ENCODE data around the gene TBX20. TPM values are rescaled to one million over a fixed set of nuclear protein-coding genes. Genes with fewer than 3 reads are reported as not detected.

The TBX20 gene
- total RNA-seq, 4 donors from 2014 or later: not detected

GRCh38 chr7:35258125-35258867, 4.4 kb upstream of the TBX20 start:
- H3K36me3 ChIP-seq: no peaks in the 10 kb centered on the region
- H3K4me1 ChIP-seq: peaks cover 48% of the 10 kb centered on the region
- no peak for DNase-seq (ENCODE audit: low spot score in 2 of 2)
- 23% methylated on average over 13 of the region's 50 CpGs for WGBS
- no peaks in the 10 kb centered on the region for H3K9me3 ChIP-seq
- peaks cover 99% of the 10 kb centered on the region for H3K27me3 ChIP-seq
- no peak overlapping the region for H3K27ac ChIP-seq
- TF ChIP-seq EP300 (IDR thresholded peaks at IDR 0.05) (no peak), POLR2AphosphoS5 (IDR thresholded peaks at IDR 0.05) (no peak), POLR2A (IDR thresholded peaks at IDR 0.05) (no peak), CTCF (IDR thresholded peaks at IDR 0.05) (no peak)
- H3K4me3 ChIP-seq: no peak overlapping the region

- Histone ChIP-seq H3K4me1 (peaks cover 50% of the 10 kb centered on the region), H3K27ac (no peak overlapping the region), H3K27me3 (peaks cover 99% of the 10 kb centered on the region), H3K36me3 (no peaks in the 10 kb centered on the region), H3K9me3 (no peaks in the 10 kb centered on the region), H3K4me3 (no peak overlapping the region)
- WGBS: 2% methylated on average over 27 of the region's 69 CpGs
- no peak for TF ChIP-seq POLR2AphosphoS5 (IDR thresholded peaks at IDR 0.05)
- TF ChIP-seq POLR2A (IDR thresholded peaks at IDR 0.05): no peak
- TF ChIP-seq EP300 (IDR thresholded peaks at IDR 0.05): no peak
- TF ChIP-seq CTCF (IDR thresholded peaks at IDR 0.05): no peak
- DNase-seq (ENCODE audit: low spot score in 2 of 2): no peak
These were observed 3.6 kb upstream of the TBX20 start for GRCh38 chr7:35257251-35258124.

GRCh38 chr7:35256256-35257175, 2.6 kb upstream of the TBX20 start:
- peaks cover 46% of the 10 kb centered on the region for H3K4me1 ChIP-seq
- no peaks in the 10 kb centered on the region for H3K36me3 ChIP-seq
- no peak overlapping the region for H3K4me3 ChIP-seq
- 15% methylated on average over 29 of the region's 29 CpGs for WGBS
- DNase-seq (ENCODE audit: low spot score in 2 of 2): no peak
- no peaks in the 10 kb centered on the region for H3K9me3 ChIP-seq
- TF ChIP-seq POLR2A (IDR thresholded peaks at IDR 0.05): no peak
- no peak for TF ChIP-seq POLR2AphosphoS5 (IDR thresholded peaks at IDR 0.05)
- TF ChIP-seq EP300 (IDR thresholded peaks at IDR 0.05): no peak
- TF ChIP-seq CTCF (IDR thresholded peaks at IDR 0.05): no peak
- H3K27ac ChIP-seq: no peak overlapping the region
- peaks cover 99% of the 10 kb centered on the region for H3K27me3 ChIP-seq

GRCh38 chr7:35255443-35256255, 1.7 kb upstream of the TBX20 start:
- Histone ChIP-seq H3K36me3 (no peaks in the 10 kb centered on the region), H3K9me3 (no peaks in the 10 kb centered on the region), H3K27me3 (peaks cover 99% of the 10 kb centered on the region), H3K27ac (no peak overlapping the region), H3K4me3 (no peak overlapping the region), H3K4me1 (peaks cover 42% of the 10 kb centered on the region)
- DNase-seq (ENCODE audit: low spot score in 2 of 2): no peak
- TF ChIP-seq CTCF (IDR thresholded peaks at IDR 0.05): no peak
- 24% methylated on average over 13 of the region's 19 CpGs for WGBS
